ENCODE measurements around the gene DNHD1. TPM values are rescaled to one million over a fixed set of nuclear protein-coding genes. Genes with fewer than 3 reads are reported as not detected.

The DNHD1 gene
- total and polyA plus RNA-seq, 9 of the 15 experiments (the other 6 are each of a cell fraction or from before 2014, with no cell fraction given), result 0.82 to 9.7 (median 3.8) TPM

DNA sequence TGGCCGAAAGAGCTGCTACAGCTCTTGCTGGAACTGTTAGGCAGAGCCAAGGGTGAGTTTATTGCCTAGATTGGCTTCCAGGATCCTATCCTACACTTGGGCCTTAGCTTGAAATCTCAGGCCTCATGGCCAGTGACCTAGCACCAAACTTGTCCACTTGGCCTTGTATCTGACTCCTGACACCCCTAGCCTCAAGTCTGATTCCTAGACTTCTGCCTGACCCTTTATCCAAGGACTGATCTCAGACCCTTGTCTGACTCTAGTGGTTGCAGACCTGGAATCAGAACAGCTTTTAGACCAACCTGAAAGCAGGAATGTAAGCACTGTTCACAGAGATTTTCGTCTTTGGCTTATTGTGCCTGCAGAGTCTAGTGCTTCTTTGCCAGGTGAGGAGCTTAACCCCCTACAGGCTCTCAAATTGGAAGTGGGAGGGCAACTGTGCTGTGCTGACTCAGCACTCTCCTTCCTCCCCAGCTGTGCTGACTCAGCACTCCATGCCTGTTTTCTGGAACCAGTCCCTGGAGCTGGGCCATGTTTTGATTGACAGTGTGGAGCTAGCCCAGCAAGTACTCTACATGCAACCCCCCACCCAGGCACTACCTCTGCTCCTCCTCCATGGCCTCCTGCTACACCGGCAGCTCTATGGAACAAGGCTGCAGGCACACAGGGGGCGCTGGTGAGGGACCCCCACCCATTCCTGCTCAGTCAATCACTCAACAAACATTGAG, 71.3 kb downstream of the DNHD1 start (continued):
- TF ChIP-seq, protein P1, sequence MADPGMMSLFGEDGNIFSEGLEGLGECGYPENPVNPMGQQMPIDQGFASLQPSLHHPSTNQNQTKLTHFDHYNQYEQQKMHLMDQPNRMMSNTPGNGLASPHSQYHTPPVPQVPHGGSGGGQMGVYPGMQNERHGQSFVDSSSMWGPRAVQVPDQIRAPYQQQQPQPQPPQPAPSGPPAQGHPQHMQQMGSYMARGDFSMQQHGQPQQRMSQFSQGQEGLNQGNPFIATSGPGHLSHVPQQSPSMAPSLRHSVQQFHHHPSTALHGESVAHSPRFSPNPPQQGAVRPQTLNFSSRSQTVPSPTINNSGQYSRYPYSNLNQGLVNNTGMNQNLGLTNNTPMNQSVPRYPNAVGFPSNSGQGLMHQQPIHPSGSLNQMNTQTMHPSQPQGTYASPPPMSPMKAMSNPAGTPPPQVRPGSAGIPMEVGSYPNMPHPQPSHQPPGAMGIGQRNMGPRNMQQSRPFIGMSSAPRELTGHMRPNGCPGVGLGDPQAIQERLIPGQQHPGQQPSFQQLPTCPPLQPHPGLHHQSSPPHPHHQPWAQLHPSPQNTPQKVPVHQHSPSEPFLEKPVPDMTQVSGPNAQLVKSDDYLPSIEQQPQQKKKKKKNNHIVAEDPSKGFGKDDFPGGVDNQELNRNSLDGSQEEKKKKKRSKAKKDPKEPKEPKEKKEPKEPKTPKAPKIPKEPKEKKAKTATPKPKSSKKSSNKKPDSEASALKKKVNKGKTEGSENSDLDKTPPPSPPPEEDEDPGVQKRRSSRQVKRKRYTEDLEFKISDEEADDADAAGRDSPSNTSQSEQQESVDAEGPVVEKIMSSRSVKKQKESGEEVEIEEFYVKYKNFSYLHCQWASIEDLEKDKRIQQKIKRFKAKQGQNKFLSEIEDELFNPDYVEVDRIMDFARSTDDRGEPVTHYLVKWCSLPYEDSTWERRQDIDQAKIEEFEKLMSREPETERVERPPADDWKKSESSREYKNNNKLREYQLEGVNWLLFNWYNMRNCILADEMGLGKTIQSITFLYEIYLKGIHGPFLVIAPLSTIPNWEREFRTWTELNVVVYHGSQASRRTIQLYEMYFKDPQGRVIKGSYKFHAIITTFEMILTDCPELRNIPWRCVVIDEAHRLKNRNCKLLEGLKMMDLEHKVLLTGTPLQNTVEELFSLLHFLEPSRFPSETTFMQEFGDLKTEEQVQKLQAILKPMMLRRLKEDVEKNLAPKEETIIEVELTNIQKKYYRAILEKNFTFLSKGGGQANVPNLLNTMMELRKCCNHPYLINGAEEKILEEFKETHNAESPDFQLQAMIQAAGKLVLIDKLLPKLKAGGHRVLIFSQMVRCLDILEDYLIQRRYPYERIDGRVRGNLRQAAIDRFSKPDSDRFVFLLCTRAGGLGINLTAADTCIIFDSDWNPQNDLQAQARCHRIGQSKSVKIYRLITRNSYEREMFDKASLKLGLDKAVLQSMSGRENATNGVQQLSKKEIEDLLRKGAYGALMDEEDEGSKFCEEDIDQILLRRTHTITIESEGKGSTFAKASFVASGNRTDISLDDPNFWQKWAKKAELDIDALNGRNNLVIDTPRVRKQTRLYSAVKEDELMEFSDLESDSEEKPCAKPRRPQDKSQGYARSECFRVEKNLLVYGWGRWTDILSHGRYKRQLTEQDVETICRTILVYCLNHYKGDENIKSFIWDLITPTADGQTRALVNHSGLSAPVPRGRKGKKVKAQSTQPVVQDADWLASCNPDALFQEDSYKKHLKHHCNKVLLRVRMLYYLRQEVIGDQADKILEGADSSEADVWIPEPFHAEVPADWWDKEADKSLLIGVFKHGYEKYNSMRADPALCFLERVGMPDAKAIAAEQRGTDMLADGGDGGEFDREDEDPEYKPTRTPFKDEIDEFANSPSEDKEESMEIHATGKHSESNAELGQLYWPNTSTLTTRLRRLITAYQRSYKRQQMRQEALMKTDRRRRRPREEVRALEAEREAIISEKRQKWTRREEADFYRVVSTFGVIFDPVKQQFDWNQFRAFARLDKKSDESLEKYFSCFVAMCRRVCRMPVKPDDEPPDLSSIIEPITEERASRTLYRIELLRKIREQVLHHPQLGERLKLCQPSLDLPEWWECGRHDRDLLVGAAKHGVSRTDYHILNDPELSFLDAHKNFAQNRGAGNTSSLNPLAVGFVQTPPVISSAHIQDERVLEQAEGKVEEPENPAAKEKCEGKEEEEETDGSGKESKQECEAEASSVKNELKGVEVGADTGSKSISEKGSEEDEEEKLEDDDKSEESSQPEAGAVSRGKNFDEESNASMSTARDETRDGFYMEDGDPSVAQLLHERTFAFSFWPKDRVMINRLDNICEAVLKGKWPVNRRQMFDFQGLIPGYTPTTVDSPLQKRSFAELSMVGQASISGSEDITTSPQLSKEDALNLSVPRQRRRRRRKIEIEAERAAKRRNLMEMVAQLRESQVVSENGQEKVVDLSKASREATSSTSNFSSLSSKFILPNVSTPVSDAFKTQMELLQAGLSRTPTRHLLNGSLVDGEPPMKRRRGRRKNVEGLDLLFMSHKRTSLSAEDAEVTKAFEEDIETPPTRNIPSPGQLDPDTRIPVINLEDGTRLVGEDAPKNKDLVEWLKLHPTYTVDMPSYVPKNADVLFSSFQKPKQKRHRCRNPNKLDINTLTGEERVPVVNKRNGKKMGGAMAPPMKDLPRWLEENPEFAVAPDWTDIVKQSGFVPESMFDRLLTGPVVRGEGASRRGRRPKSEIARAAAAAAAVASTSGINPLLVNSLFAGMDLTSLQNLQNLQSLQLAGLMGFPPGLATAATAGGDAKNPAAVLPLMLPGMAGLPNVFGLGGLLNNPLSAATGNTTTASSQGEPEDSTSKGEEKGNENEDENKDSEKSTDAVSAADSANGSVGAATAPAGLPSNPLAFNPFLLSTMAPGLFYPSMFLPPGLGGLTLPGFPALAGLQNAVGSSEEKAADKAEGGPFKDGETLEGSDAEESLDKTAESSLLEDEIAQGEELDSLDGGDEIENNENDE (IDR thresholded peaks at IDR 0.05; ENCODE audit: low read depth, low read length), result no peak
- no peak for TF ChIP-seq IFI16 (CRISPR knock-in tag; IDR thresholded peaks at IDR 0.05)
- TF ChIP-seq, protein P2, sequence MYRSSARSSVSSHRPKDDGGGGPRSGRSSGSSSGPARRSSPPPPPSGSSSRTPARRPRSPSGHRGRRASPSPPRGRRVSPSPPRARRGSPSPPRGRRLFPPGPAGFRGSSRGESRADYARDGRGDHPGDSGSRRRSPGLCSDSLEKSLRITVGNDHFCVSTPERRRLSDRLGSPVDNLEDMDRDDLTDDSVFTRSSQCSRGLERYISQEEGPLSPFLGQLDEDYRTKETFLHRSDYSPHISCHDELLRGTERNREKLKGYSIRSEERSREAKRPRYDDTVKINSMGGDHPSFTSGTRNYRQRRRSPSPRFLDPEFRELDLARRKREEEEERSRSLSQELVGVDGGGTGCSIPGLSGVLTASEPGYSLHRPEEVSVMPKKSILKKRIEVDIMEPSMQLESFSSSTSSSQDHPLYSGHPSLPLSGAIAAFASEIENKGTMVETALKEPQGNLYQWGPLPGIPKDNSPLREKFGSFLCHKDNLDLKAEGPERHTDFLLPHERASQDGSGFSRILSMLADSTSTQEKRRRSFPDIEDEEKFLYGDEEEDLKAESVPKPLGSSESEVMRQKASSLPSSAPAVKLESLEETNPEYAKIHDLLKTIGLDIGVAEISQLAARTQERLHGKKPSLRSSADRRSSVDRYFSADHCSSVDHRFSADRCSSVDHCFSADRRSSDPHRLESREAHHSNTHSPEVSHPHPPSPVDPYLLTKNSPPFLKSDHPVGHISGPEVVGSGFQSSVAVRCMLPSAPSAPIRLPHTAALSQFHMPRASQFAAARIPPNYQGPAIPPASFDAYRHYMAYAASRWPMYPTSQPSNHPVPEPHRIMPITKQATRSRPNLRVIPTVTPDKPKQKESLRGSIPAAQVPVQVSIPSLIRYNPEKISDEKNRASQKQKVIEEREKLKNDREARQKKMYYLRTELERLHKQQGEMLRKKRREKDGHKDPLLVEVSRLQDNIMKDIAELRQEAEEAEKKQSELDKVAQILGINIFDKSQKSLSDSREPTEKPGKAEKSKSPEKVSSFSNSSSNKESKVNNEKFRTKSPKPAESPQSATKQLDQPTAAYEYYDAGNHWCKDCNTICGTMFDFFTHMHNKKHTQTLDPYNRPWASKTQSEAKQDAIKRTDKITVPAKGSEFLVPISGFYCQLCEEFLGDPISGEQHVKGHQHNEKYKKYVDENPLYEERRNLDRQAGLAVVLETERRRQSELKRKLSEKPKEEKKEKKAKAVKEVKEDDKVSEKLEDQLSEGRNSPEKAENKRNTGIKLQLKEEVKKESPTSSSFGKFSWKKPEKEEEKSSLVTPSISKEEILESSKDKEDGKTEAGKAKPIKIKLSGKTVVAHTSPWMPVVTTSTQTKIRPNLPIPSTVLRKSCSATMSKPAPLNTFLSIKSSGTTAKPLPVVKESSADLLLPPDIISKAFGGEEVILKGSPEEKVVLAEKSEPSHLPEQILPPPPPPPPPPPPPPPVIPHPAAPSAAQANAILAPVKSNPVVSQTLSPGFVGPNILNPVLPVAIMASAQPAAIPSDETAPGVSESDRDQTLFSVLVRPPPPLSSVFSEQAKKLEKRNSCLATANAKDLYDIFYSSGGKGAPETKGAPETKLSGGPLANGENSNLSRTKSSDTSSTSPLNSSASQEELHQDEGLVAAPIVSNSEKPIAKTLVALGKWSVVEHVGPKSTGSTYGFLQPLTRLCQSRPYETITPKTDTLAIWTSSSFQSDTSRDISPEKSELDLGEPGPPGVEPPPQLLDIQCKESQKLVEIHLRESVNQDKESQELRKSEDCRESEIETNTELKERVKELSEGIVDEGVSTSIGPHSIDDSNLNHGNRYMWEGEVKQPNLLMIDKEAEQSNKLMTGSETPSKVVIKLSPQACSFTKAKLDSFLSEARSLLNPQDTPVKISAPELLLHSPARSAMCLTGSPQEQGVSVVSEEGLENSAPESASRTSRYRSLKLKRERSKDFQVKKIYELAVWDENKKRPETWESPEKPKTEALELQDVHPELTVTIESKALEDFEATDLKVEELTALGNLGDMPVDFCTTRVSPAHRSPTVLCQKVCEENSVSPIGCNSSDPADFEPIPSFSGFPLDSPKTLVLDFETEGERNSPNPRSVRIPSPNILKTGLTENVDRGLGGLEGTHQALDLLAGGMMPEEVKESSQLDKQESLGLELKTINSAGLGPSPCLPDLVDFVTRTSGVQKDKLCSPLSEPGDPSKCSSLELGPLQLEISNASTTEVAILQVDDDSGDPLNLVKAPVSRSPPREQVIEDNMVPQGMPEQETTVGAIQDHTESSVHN (IDR thresholded peaks at IDR 0.05; ENCODE audit: borderline replicate concordance in 1 of 2, low read depth in 1 of 2), result peak in 1 of 2 experiments; percentile 97; a peak in 2 of 4 replicates
- no peak for TF ChIP-seq PHB2 (IDR thresholded peaks at IDR 0.05; ENCODE audit: low read depth)
- TF ChIP-seq MYC (IDR thresholded peaks at IDR 0.05; ENCODE audit: low read depth, low read length), result 0 out of 2 replicates have a peak, but pooled peaks have one; percentile 19
- TF ChIP-seq MYC (CRISPR knock-in tag; IDR thresholded peaks at IDR 0.05; ENCODE audit: borderline replicate concordance, low read depth), result no peak; the same call in 1 of the 2 replicates
